ENCODE measurements around the gene WNT8B. TPM values are rescaled to one million over a fixed set of nuclear protein-coding genes. Genes with fewer than 3 reads are reported as not detected.

The WNT8B gene
- total RNA-seq, 1 experiment from 2014 or later: 0.14 TPM

DNA sequence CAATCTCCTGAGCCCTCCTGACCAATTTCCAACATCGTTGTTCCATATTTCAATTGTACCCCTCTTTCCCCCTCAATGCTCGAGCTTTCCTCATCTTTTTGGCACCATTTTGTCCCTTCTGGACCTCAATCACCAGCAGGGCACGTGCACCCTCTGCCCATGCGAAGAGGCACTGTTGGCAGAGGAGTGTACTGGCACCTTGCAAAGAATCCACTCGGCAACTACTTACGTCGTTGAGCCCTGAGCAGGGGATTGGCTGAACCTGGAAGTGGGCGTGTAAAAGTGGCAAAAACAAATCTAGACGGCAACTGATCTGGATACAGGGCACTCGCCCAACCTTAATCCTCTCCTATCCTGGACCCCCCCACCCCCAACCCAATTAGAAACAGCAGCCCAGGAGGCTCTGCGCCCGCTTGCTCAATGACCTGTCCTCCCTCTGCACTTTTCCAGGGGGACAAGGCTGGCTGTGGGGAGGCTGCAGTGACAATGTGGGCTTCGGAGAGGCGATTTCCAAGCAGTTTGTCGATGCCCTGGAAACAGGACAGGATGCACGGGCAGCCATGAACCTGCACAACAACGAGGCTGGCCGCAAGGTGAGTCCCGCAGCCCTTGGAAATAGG is 18.8 kb downstream of the WNT8B start:
- TF ChIP-seq CTCF (IDR thresholded peaks at IDR 0.05; ENCODE audit: insufficient read depth in 1 of 2, low read depth in 1 of 2, low read length in 1 of 2, severe bottlenecking in 1 of 2, unreplicated experiment in 1 of 2): no peak
- peaks cover 18% of the 10 kb centered on the region for H3K27me3 Mint-ChIP-seq (ENCODE audit: insufficient read depth, unreplicated experiment)
- H3K4me3 Mint-ChIP-seq (ENCODE audit: unreplicated experiment): peak overlapping the region; percentile 74
- peaks cover 7% of the 10 kb centered on the region for H3K36me3 Mint-ChIP-seq (ENCODE audit: insufficient read depth, unreplicated experiment)
- H3K9me3 ChIP-seq: no peaks in the 10 kb centered on the region
- H3K4me3 ChIP-seq (ENCODE audit: low read depth, low read length): peak overlapping the region; percentile 44
- no peaks in the 10 kb centered on the region for H3K4me1 ChIP-seq
- DNase-seq: peak; percentile 83 to 88
- BruUV-seq (replicated peaks): no TSS peak
- H3K27ac Mint-ChIP-seq (ENCODE audit: unreplicated experiment): no peak overlapping the region
- intact Hi-C loops (cut with micrococcal nuclease; ENCODE audit: unreplicated experiment): loop anchor here (1.0 kb wide), 3 partner anchors 23 to 47 kb away; no protein-coding TSS in a partner anchor
- H3K27me3 ChIP-seq (replicated peaks; ENCODE audit: control insufficient read depth, insufficient read depth, low read length): no peaks in the 10 kb centered on the region; the same call in 1 of the 2 replicates
- H3K36me3 ChIP-seq (ENCODE audit: control insufficient read depth, insufficient read depth, low read length): no peaks in the 10 kb centered on the region
- H3K9me3 Mint-ChIP-seq (ENCODE audit: unreplicated experiment): no peaks in the 10 kb centered on the region
- H3K4me1 Mint-ChIP-seq (ENCODE audit: low read depth, unreplicated experiment): peaks cover 13% of the 10 kb centered on the region
- CTCF ChIA-PET: interaction anchor here (1.0 to 2.9 kb wide), 12 partner anchors 8 to 397 kb away, joined by 3 to 49 read pairs (median 7); partner anchors contain the start of gene HIF1AN
- POLR2A ChIA-PET: no interaction called here

DNA sequence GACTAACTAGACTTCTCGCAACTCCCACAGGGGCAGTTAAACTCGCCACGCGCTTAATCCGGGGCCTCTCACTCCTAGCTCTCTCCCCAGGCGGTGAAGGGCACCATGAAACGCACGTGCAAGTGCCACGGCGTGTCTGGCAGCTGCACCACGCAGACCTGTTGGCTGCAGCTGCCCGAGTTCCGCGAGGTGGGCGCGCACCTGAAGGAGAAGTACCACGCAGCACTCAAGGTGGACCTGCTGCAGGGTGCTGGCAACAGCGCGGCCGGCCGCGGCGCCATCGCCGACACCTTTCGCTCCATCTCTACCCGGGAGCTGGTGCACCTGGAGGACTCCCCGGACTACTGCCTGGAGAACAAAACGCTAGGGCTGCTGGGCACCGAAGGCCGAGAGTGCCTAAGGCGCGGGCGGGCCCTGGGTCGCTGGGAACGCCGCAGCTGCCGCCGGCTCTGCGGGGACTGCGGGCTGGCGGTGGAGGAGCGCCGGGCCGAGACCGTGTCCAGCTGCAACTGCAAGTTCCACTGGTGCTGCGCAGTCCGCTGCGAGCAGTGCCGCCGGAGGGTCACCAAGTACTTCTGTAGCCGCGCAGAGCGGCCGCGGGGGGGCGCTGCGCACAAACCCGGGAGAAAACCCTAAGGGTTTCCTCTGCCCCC is 19.5 kb downstream of the WNT8B start:
- no peaks in the 10 kb centered on the region for H3K9me3 Mint-ChIP-seq (ENCODE audit: unreplicated experiment)
- H3K4me3 Mint-ChIP-seq (ENCODE audit: unreplicated experiment): peak overlapping the region; percentile 74
- peaks cover 18% of the 10 kb centered on the region for H3K27me3 Mint-ChIP-seq (ENCODE audit: insufficient read depth, unreplicated experiment)
- peak; percentile 92 to 94 for TF ChIP-seq CTCF (IDR thresholded peaks at IDR 0.05; ENCODE audit: insufficient read depth in 1 of 2, low read depth in 1 of 2, low read length in 1 of 2, severe bottlenecking in 1 of 2, unreplicated experiment in 1 of 2)
- intact Hi-C loops (cut with micrococcal nuclease; ENCODE audit: unreplicated experiment): loop anchor here (1.0 kb wide), 3 partner anchors 22 to 48 kb away; no protein-coding TSS in a partner anchor
- H3K4me1 ChIP-seq: no peaks in the 10 kb centered on the region
- H3K36me3 Mint-ChIP-seq (ENCODE audit: insufficient read depth, unreplicated experiment): peaks cover 7% of the 10 kb centered on the region
- H3K4me1 Mint-ChIP-seq (ENCODE audit: low read depth, unreplicated experiment): peaks cover 13% of the 10 kb centered on the region
- no peak overlapping the region for H3K27ac Mint-ChIP-seq (ENCODE audit: unreplicated experiment)
- no peaks in the 10 kb centered on the region for H3K9me3 ChIP-seq
- no TSS peak for BruUV-seq (replicated peaks)
- H3K4me3 ChIP-seq (ENCODE audit: low read depth, low read length): peak overlapping the region; percentile 44
- POLR2A ChIA-PET: interaction anchor here (0.5 kb wide), 1 partner anchor 344 kb away, joined by 3 read pairs; no protein-coding TSS in a partner anchor
- peak; percentile 71 to 83 for DNase-seq
- H3K36me3 ChIP-seq (ENCODE audit: control insufficient read depth, insufficient read depth, low read length): no peaks in the 10 kb centered on the region
- H3K27me3 ChIP-seq (replicated peaks; ENCODE audit: control insufficient read depth, insufficient read depth, low read length): no peaks in the 10 kb centered on the region; the same call in 1 of the 2 replicates
- CTCF ChIA-PET: interaction anchor here (0.9 to 2.9 kb wide), 16 partner anchors 9 to 396 kb away, joined by 3 to 49 read pairs (median 6); partner anchors contain the start of gene HIF1AN

DNA sequence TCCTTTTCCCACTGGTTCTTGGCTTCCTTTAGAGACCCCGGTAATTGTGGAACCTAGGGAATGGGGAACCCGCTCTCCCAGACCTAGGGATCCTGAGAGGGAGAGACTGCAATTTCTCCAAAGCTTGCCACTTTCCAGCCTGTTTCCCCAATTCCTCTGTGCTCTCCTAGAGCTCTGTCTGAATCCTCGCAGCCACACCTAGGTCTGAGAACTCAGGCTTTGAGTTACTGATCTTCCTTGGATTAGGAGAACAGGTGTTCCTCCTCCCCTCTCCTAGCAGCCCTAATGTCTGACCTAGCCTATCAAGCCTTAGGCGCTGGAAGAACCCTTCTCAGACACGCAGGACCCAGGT is 20.0 kb downstream of the WNT8B start:
- ChIA-PET POLR2A (no interaction called here), CTCF (interaction anchor here (0.9 to 2.9 kb wide), 15 partner anchors 9 to 396 kb away, joined by 3 to 49 read pairs (median 6); partner anchors contain the start of gene HIF1AN)
- DNase-seq: no peak
- intact Hi-C loops (cut with micrococcal nuclease; ENCODE audit: unreplicated experiment): loop anchor here (1.0 kb wide), 3 partner anchors 21 to 49 kb away; no protein-coding TSS in a partner anchor
- Histone ChIP-seq H3K9me3 (no peaks in the 10 kb centered on the region), H3K36me3 (ENCODE audit: control insufficient read depth, insufficient read depth, low read length) (no peaks in the 10 kb centered on the region), H3K27me3 (replicated peaks; ENCODE audit: control insufficient read depth, insufficient read depth, low read length) (no peaks in the 10 kb centered on the region; the same call in 1 of the 2 replicates), H3K4me3 (ENCODE audit: low read depth, low read length) (peak overlapping the region; percentile 44), H3K4me1 (no peaks in the 10 kb centered on the region)
- peak overlapping the region; percentile 74 for H3K4me3 Mint-ChIP-seq (ENCODE audit: unreplicated experiment)
- H3K9me3 Mint-ChIP-seq (ENCODE audit: unreplicated experiment): no peaks in the 10 kb centered on the region
- H3K36me3 Mint-ChIP-seq (ENCODE audit: insufficient read depth, unreplicated experiment): peaks cover 7% of the 10 kb centered on the region
- no peak overlapping the region for H3K27ac Mint-ChIP-seq (ENCODE audit: unreplicated experiment)
- no TSS peak for BruUV-seq (replicated peaks)
- peaks cover 13% of the 10 kb centered on the region for H3K4me1 Mint-ChIP-seq (ENCODE audit: low read depth, unreplicated experiment)
- peaks cover 18% of the 10 kb centered on the region for H3K27me3 Mint-ChIP-seq (ENCODE audit: insufficient read depth, unreplicated experiment)
- TF ChIP-seq CTCF (IDR thresholded peaks at IDR 0.05; ENCODE audit: insufficient read depth in 1 of 2, low read depth in 1 of 2, low read length in 1 of 2, severe bottlenecking in 1 of 2, unreplicated experiment in 1 of 2): peak in 1 of 2 experiments; percentile 10

Measured in Caco-2 (cell line).